HG02623 (cell line): ENCODE measurements around the gene PTPRM.

Source experiments
- ATAC-seq: cut with Tn5 transposase; IDR thresholded peaks from one replicate; pipeline ENCODE4 v1.9.1; 2021; ENCODE audit warnings: moderate library complexity; ENCODE audit not compliant: unreplicated experiment

The PTPRM gene

GRCh38 chr18:8197499-8197898 is 630.4 kb downstream of the PTPRM start:
- no peak for ATAC-seq

- no peak for ATAC-seq
These were observed 640.9 kb downstream of the PTPRM start for GRCh38 chr18:8207996-8208395.

- ATAC-seq: no peak
These were observed 641.6 kb downstream of the PTPRM start for GRCh38 chr18:8208716-8209115.

GRCh38 chr18:8212896-8213780 is 646.0 kb downstream of the PTPRM start:
- no peak for ATAC-seq

- ATAC-seq: no peak
These were observed 648.6 kb downstream of the PTPRM start for GRCh38 chr18:8215741-8216140.

- no peak for ATAC-seq
These were observed 650.0 kb downstream of the PTPRM start for GRCh38 chr18:8217051-8217564.

GRCh38 chr18:8218197-8218596 is 651.1 kb downstream of the PTPRM start:
- no peak for ATAC-seq

- ATAC-seq: no peak
These were observed 654.3 kb downstream of the PTPRM start for GRCh38 chr18:8221452-8221851.

GRCh38 chr18:8224576-8224975 is 657.5 kb downstream of the PTPRM start:
- ATAC-seq: no peak

- no peak for ATAC-seq
These were observed 661.9 kb downstream of the PTPRM start for GRCh38 chr18:8229040-8229439.

GRCh38 chr18:8229787-8230186 is 662.7 kb downstream of the PTPRM start:
- no peak for ATAC-seq

- no peak for ATAC-seq
These were observed 664.2 kb downstream of the PTPRM start for GRCh38 chr18:8231316-8231715.

GRCh38 chr18:8232791-8233190 is 665.7 kb downstream of the PTPRM start:
- ATAC-seq: no peak

- no peak for ATAC-seq
These were observed 668.8 kb downstream of the PTPRM start for GRCh38 chr18:8235894-8236293.

- no peak for ATAC-seq
These were observed 671.4 kb downstream of the PTPRM start for GRCh38 chr18:8238507-8238906.

- ATAC-seq: no peak
These were observed 674.6 kb downstream of the PTPRM start for GRCh38 chr18:8241731-8242130.

- no peak for ATAC-seq
These were observed 675.1 kb downstream of the PTPRM start for GRCh38 chr18:8242151-8242696.

- ATAC-seq: no peak
These were observed 680.6 kb downstream of the PTPRM start for GRCh38 chr18:8247700-8248099.

GRCh38 chr18:8248576-8248975 is 681.5 kb downstream of the PTPRM start:
- no peak for ATAC-seq

GRCh38 chr18:8249811-8250210 is 682.7 kb downstream of the PTPRM start:
- no peak for ATAC-seq

- ATAC-seq: no peak
These were observed 685.3 kb downstream of the PTPRM start for GRCh38 chr18:8252371-8252770.

GRCh38 chr18:8253944-8254343 is 686.8 kb downstream of the PTPRM start:
- ATAC-seq: no peak
